HepG2 (cell line): ENCODE data around the gene BABAM2. TPM values are rescaled to one million over a fixed set of nuclear protein-coding genes. Genes with fewer than 3 reads are reported as not detected.

Experiments used
- ATAC-seq: fragments of 200-7000 bp; cut with Tn5 transposase; 3 replicates; pipeline ENCODE4 v1.9.1; 2020; ENCODE audit warnings: mild to moderate bottlenecking, moderate library complexity
- BruUV-seq: library from RNA; stranded (reverse); fragments of 400-500 nt; replicated peaks from 2 replicates; lab custom pipeline; 2021; lab: Mats Ljungman, UMichigan
- CTCF ChIA-PET: fragments of 300-600 bp; formaldehyde crosslinking; extraction: SDS; loops from one replicate; lab custom pipeline; 2021; ENCODE audit warnings: low total read pairs, inconsistent platforms, low intra/inter-chr PET ratio; lab: Yijun Ruan, JAX
- POLR2A ChIA-PET: fragments of 350-600 bp; sonication (Branson Sonifier 250); formaldehyde crosslinking; loops from one replicate; lab custom pipeline; 2020; ENCODE audit warnings: antibody characterized with exemption, inconsistent platforms; lab: Yijun Ruan, JAX
- DNase-seq: peaks from one replicate; pipeline ENCODE4 v3.0.0-alpha.2; 2015; ENCODE audit warnings: low spot score
- FAIRE-seq: peaks from 3 replicates; lab custom pipeline; 2011; peaks lifted over from hg19 to GRCh38; lab: Jason Lieb, UNC
- H2AFZ ChIP-seq: one replicate; pipeline ENCODE4 v1.6.1; 2011; ENCODE audit warnings: low read length, inconsistent platforms
- H3K27ac ChIP-seq: fragments of 300-600 bp; 3 replicates; pipeline ENCODE4 v1.8.0; 2011; ENCODE audit warnings: mixed run types, mild to moderate bottlenecking, mixed read lengths, low read length, inconsistent platforms; ENCODE audit not compliant: insufficient read depth; ENCODE audit errors: extremely low read length
- H3K27me3 ChIP-seq, 2 experiments: fragments of 200-600 bp in 1 of 2; 2 replicates in 1 of 2; 3 replicates in 1 of 2; pipeline versions ENCODE4 v1.6.0 to v1.8.0; 2011; ENCODE audit warnings: low read length in 2 of 2, mild to moderate bottlenecking in 2 of 2, moderate library complexity in 2 of 2, inconsistent platforms in 1 of 2; ENCODE audit not compliant: insufficient read depth in 2 of 2, control insufficient read depth in 1 of 2
- H3K36me3 ChIP-seq, 2 experiments: fragments of 200-600 bp in 1 of 2; replicated peaks in 1 of 2; 2 replicates in 1 of 2; 3 replicates in 1 of 2; pipeline versions ENCODE4 v1.5.1 to v1.8.0; 2011; ENCODE audit warnings: low read length in 2 of 2, inconsistent platforms in 1 of 2; ENCODE audit not compliant: insufficient read depth in 2 of 2, control insufficient read depth in 1 of 2
- H3K4me1 ChIP-seq: 2 replicates; pipeline ENCODE4 v1.5.1; 2012; ENCODE audit warnings: low read length, inconsistent platforms; ENCODE audit not compliant: insufficient read depth
- H3K4me2 ChIP-seq: 2 replicates; pipeline ENCODE4 v1.6.0; 2011; ENCODE audit warnings: low read depth, low read length, inconsistent platforms
- H3K4me3 ChIP-seq, 3 experiments: fragments of 200-600 bp in 1 of 3; sonication (generic), shearing (Covaris generic) in 1 of 3; replicated peaks in 1 of 3; 2 replicates each; pipeline ENCODE4 v1.5.1; 2011 to 2016; ENCODE audit warnings: low read length in 3 of 3, inconsistent platforms in 2 of 3, low read depth in 2 of 3, mild to moderate bottlenecking in 2 of 3, control low read depth in 1 of 3, mixed read lengths in 1 of 3; ENCODE audit not compliant: insufficient read depth in 1 of 3
- H3K79me2 ChIP-seq: one replicate; pipeline ENCODE4 v1.6.1; 2011; ENCODE audit warnings: low read length, inconsistent platforms; ENCODE audit not compliant: insufficient read depth
- H3K9ac ChIP-seq: 2 replicates; pipeline ENCODE4 v1.6.0; 2011; ENCODE audit warnings: mild to moderate bottlenecking, low read depth, low read length, inconsistent platforms; ENCODE audit not compliant: insufficient read depth
- H3K9me3 ChIP-seq: 2 replicates; pipeline ENCODE4 v1.5.1; 2012; ENCODE audit warnings: mild to moderate bottlenecking, low read length
- H4K20me1 ChIP-seq: 2 replicates; pipeline ENCODE4 v1.6.0; 2011; ENCODE audit warnings: inconsistent platforms, mild to moderate bottlenecking, low read length, moderate library complexity; ENCODE audit not compliant: insufficient read depth
- E2F2 ChIP-seq: sonication (generic); formaldehyde crosslinking; IDR thresholded peaks from 2 replicates; pipeline ENCODE4 v1.4.0; 2020; ENCODE audit warnings: missing genetic modification reagents, borderline replicate concordance
- FOXO4 ChIP-seq: sonication (generic); formaldehyde crosslinking; conservative IDR thresholded peaks from 2 replicates; pipeline ENCODE4 v1.8.1; 2023; ENCODE audit warnings: missing genetic modification reagents
- HOMEZ ChIP-seq: IDR thresholded peaks from 2 replicates; pipeline ENCODE4 v1.6.1; 2016; ENCODE audit warnings: low read depth
- MAF1 ChIP-seq: sonication (generic); formaldehyde crosslinking; IDR thresholded peaks from 2 replicates; pipeline ENCODE4 v1.5.0; 2020; ENCODE audit warnings: missing genetic modification reagents, borderline replicate concordance
- MIER3 ChIP-seq: IDR thresholded peaks from 2 replicates; pipeline ENCODE4 v1.6.1; 2016; ENCODE audit warnings: missing compliant biosample characterization, borderline replicate concordance
- NONO ChIP-seq, 2 experiments: fragments of 450-650 bp in 1 of 2; sonication (generic) in 1 of 2; formaldehyde crosslinking in 1 of 2; IDR thresholded peaks in 1 of 2; conservative IDR thresholded peaks in 1 of 2; 2 replicates each; pipeline versions ENCODE4 v1.6.1 to v1.8.0; 2017 to 2022; ENCODE audit warnings: mild to moderate bottlenecking in 1 of 2, missing genetic modification reagents in 1 of 2, moderate library complexity in 1 of 2
- SALL1 ChIP-seq: sonication (generic); formaldehyde crosslinking; IDR thresholded peaks from 2 replicates; pipeline ENCODE4 v1.8.0; 2022; ENCODE audit warnings: mild to moderate bottlenecking, missing genetic modification reagents
- SATB2 ChIP-seq: sonication (generic); formaldehyde crosslinking; IDR thresholded peaks from 2 replicates; pipeline ENCODE4 v1.5.0; 2020; ENCODE audit warnings: missing genetic modification reagents
- SMYD3 ChIP-seq: sonication (generic); formaldehyde crosslinking; IDR thresholded peaks from 2 replicates; pipeline ENCODE4 v1.8.1; 2023; ENCODE audit warnings: mild to moderate bottlenecking, missing genetic modification reagents
- TEAD2 ChIP-seq: sonication (generic); formaldehyde crosslinking; IDR thresholded peaks from 2 replicates; pipeline ENCODE4 v1.9.0; 2021; ENCODE audit warnings: missing genetic modification reagents
- U2AF1 ChIP-seq: fragments of 200-400 bp; formaldehyde crosslinking; optimal IDR thresholded peaks from 2 replicates; pipeline ENCODE3; 2017; ENCODE audit warnings: mild to moderate bottlenecking, low read depth, low read length
- YEATS4 ChIP-seq: sonication (generic); formaldehyde crosslinking; IDR thresholded peaks from 2 replicates; pipeline ENCODE4 v1.4.0; 2020; ENCODE audit warnings: missing genetic modification reagents, borderline replicate concordance
- ZKSCAN8 ChIP-seq: IDR thresholded peaks from 2 replicates; pipeline ENCODE4 v1.6.1; 2016; ENCODE audit warnings: borderline replicate concordance, missing genetic modification reagents, missing compliant biosample characterization
- ZNF451 ChIP-seq: sonication (generic); formaldehyde crosslinking; IDR thresholded peaks from 2 replicates; pipeline ENCODE4 v1.5.0; 2020; ENCODE audit warnings: mild to moderate bottlenecking, missing genetic modification reagents
- ZNF513 ChIP-seq: sonication (generic); formaldehyde crosslinking; conservative IDR thresholded peaks from 2 replicates; pipeline ENCODE4 v1.5.0; 2020; ENCODE audit warnings: missing genetic modification reagents
- ZNF570 ChIP-seq: sonication (generic); formaldehyde crosslinking; IDR thresholded peaks from 2 replicates; pipeline ENCODE4 v1.4.0; 2020; ENCODE audit warnings: mild to moderate bottlenecking, missing genetic modification reagents, borderline replicate concordance
- ZUFSP ChIP-seq: sonication (generic); formaldehyde crosslinking; IDR thresholded peaks from 2 replicates; pipeline ENCODE4 v1.9.0; 2021; ENCODE audit warnings: missing genetic modification reagents, mild to moderate bottlenecking, borderline replicate concordance
- WGBS: methylation state at CpG from one replicate; pipeline ENCODE4 v1.1.6; 2017; ENCODE audit warnings: low lambda C conversion rate; 5-methylcytosine and 5-hydroxymethylcytosine counted together
- in situ Hi-C: cut with HindIII; loops from 2 replicates; pipeline ENCODE4 v1.10.0; 2017; ENCODE audit warnings: low pct_unique_long_range_greater_than_20kb; ENCODE audit not compliant: extremely low pct_ligation_motif_present
- intact Hi-C: fragments of 100-400 bp; cut with micrococcal nuclease; formaldehyde crosslinking; loops from one replicate; pipeline ENCODE4 v1.10.0; 2022; ENCODE audit not compliant: unreplicated experiment
- polyA plus RNA-seq, 8 experiments: library from polyadenylated mRNA; depleted of rRNA in 3 of 8; stranded (reverse) in 7 of 8; unstranded in 1 of 8; fragments of >200 nt; fragmentation: Illumina TruSeq in 4 of 8; extraction: Trizol in 4 of 8; gene quantifications; 2 replicates each; pipeline versions ENCODE4 v1.2.1 to v1.2.3, GENCODE V29; 2011 to 2016; ENCODE audit warnings: low read depth in 4 of 8, missing spikeins in 1 of 8, mixed read lengths in 1 of 8; ENCODE audit not compliant: insufficient read depth in 1 of 8
- total RNA-seq, 5 experiments: library from RNA; depleted of rRNA; stranded (reverse); fragments of >200 nt; fragmentation: Illumina TruSeq; extraction: Trizol; gene quantifications; 2 replicates each; pipeline ENCODE4 v1.2.3, GENCODE V29; 2016; ENCODE audit warnings: low read depth in 1 of 5

The BABAM2 gene
- total and polyA plus RNA-seq, 2 of the 13 experiments (the other 11 are each of a cell fraction or from before 2014, with no cell fraction given): 24.9 to 28.0 TPM

- no peaks in the 10 kb centered on the region for H3K36me3 ChIP-seq
- no peak for DNase-seq
- no peak for TF ChIP-seq MAF1
- TF ChIP-seq ZNF570: no peak
- TF ChIP-seq MIER3 (CRISPR knock-in tag): no peak
- no peak for TF ChIP-seq ZNF513 (CRISPR knock-in tag)
- TF ChIP-seq U2AF1: no peak
- no peak for TF ChIP-seq TEAD2 (CRISPR knock-in tag)
- TF ChIP-seq HOMEZ: no peak
- no peak for TF ChIP-seq ZUFSP
- TF ChIP-seq NONO (IDR thresholded peaks at IDR 0.05): no peak
- no peak for TF ChIP-seq NONO (CRISPR knock-in tag; conservative IDR thresholded peaks at IDR 0.05)
- no peak for TF ChIP-seq YEATS4 (CRISPR knock-in tag)
- no peak for TF ChIP-seq ZNF451 (CRISPR knock-in tag)
- no peak for TF ChIP-seq SMYD3
- TF ChIP-seq SALL1 (CRISPR knock-in tag): no peak
- TF ChIP-seq ZKSCAN8 (CRISPR knock-in tag): no peak
- TF ChIP-seq SATB2 (CRISPR knock-in tag): no peak
- TF ChIP-seq E2F2 (CRISPR knock-in tag): no peak
- no peak for TF ChIP-seq FOXO4 (CRISPR knock-in tag)
- TF ChIP-seq, all 625 proteins: peak for 0
- no peak for ATAC-seq
- no peaks in the 10 kb centered on the region for H4K20me1 ChIP-seq
- no peak for FAIRE-seq
- no TSS peak for BruUV-seq
- WGBS: 90% methylated on average over 2 of the region's 2 CpGs
- H3K4me3 ChIP-seq: no peak overlapping the region
- H3K4me2 ChIP-seq: no peak overlapping the region
- ChIA-PET CTCF (no interaction called here), POLR2A (no interaction called here)
- H3K79me2 ChIP-seq: no peaks in the 10 kb centered on the region
- H3K27ac ChIP-seq: no peak overlapping the region
- H3K9ac ChIP-seq: no peak overlapping the region
- H3K27me3 ChIP-seq: no peaks in the 10 kb centered on the region
- no peaks in the 10 kb centered on the region for H3K4me1 ChIP-seq
- in situ Hi-C loops: no loop called here
- intact Hi-C loops: no loop called here
- no peaks in the 10 kb centered on the region for H3K9me3 ChIP-seq
- H2AFZ ChIP-seq: no peak overlapping the region
Observed at GRCh38 chr2:28253543-28253942, 363.0 kb downstream of the BABAM2 start.
